K562 (cell line): Measurements from ENCODE around the gene COMMD2. TPM values are rescaled to one million over a fixed set of nuclear protein-coding genes. Genes with fewer than 3 reads are reported as not detected.

Experiments used
- ATAC-seq: fragments of 200-7000 bp; cut with Tn5 transposase; 3 replicates; pipeline ENCODE4 v1.9.1; 2020; ENCODE audit warnings: moderate library complexity
- BruUV-seq: library from RNA; stranded (reverse); fragments of 400-500 nt; replicated peaks from 2 replicates; lab custom pipeline; 2021; lab: Mats Ljungman, UMichigan
- CTCF ChIA-PET: fragments of 300-600 bp; formaldehyde crosslinking; extraction: SDS; loops from one replicate; lab custom pipeline; 2021; ENCODE audit warnings: low intra/inter-chr PET ratio; lab: Yijun Ruan, JAX
- POLR2A ChIA-PET: fragments of 300-600, 350-650 bp; sonication (Branson Sonifier 250); formaldehyde crosslinking; extraction: SDS; loops from one replicate; lab custom pipeline; 2021; ENCODE audit warnings: antibody characterized with exemption, inconsistent platforms; lab: Yijun Ruan, JAX
- DNase-seq, 4 experiments: peaks; one replicate each; pipeline versions ENCODE4 v3.0.0 to v3.0.0-alpha.2; 2011 to 2018; ENCODE audit warnings: low spot score in 3 of 4, mixed read lengths in 3 of 4; ENCODE audit errors: extremely low read depth in 1 of 4
- FAIRE-seq: peaks from 2 replicates; lab custom pipeline; 2011; peaks lifted over from hg19 to GRCh38; lab: Jason Lieb, UNC
- H2AFZ ChIP-seq: 2 replicates; pipeline ENCODE4 v1.6.0; 2011; ENCODE audit warnings: low read depth, low read length, control low read depth, inconsistent platforms
- H3K27ac ChIP-seq: fragments of 200-600 bp; 3 replicates; pipeline ENCODE4 v1.8.0; 2011; ENCODE audit warnings: low read depth, mild to moderate bottlenecking, control low read depth, inconsistent platforms, low read length, moderate library complexity, mixed read lengths; ENCODE audit errors: extremely low read depth
- H3K27me3 ChIP-seq, 2 experiments: fragments of 300-600 bp in 1 of 2; 2 replicates in 1 of 2; 3 replicates in 1 of 2; pipeline versions ENCODE4 v1.6.0 to v1.8.0; 2011; ENCODE audit warnings: inconsistent platforms in 2 of 2, low read length in 2 of 2, mild to moderate bottlenecking in 1 of 2, mixed read lengths in 1 of 2, moderate library complexity in 1 of 2; ENCODE audit not compliant: control insufficient read depth in 2 of 2, insufficient read depth in 2 of 2
- H3K36me3 ChIP-seq: fragments of 300-600 bp; 3 replicates; pipeline ENCODE4 v1.8.0; 2011; ENCODE audit warnings: mild to moderate bottlenecking, low read length, inconsistent platforms; ENCODE audit not compliant: control insufficient read depth, insufficient read depth
- H3K4me1 ChIP-seq, 2 experiments: fragments of 200-600 bp in 1 of 2; replicated peaks in 1 of 2; 2 replicates in 1 of 2; 3 replicates in 1 of 2; pipeline versions ENCODE4 v1.5.1 to v1.8.0; 2011; ENCODE audit warnings: inconsistent platforms in 2 of 2, low read length in 2 of 2, mild to moderate bottlenecking in 1 of 2, mixed read lengths in 1 of 2, moderate library complexity in 1 of 2; ENCODE audit not compliant: control insufficient read depth in 2 of 2, insufficient read depth in 2 of 2
- H3K4me2 ChIP-seq: 2 replicates; pipeline ENCODE4 v1.6.1; 2011; ENCODE audit warnings: low read length, control low read depth, inconsistent platforms, mixed read lengths; ENCODE audit not compliant: insufficient read depth
- H3K4me3 ChIP-seq: fragments of 200-600 bp; sonication (generic), shearing (Covaris generic); 2 replicates; pipeline ENCODE4 v1.5.1; 2016; ENCODE audit warnings: control low read depth, inconsistent platforms
- H3K79me2 ChIP-seq: fragments of 200-600 bp; 3 replicates; pipeline ENCODE4 v1.8.0; 2011; ENCODE audit warnings: low read length, inconsistent platforms; ENCODE audit not compliant: control insufficient read depth, insufficient read depth
- H3K9ac ChIP-seq, 2 experiments: 2 replicates each; pipeline versions ENCODE4 v1.6.0 to v1.6.1; 2011; ENCODE audit warnings: low read depth in 2 of 2, low read length in 2 of 2, control low read depth in 1 of 2, inconsistent platforms in 1 of 2, mild to moderate bottlenecking in 1 of 2, mixed read lengths in 1 of 2; ENCODE audit not compliant: insufficient read depth in 1 of 2
- H3K9me1 ChIP-seq: one replicate; pipeline ENCODE4 v1.6.0; 2011; ENCODE audit warnings: inconsistent platforms, mild to moderate bottlenecking, low read length, moderate library complexity; ENCODE audit not compliant: control insufficient read depth, insufficient read depth
- H3K9me3 ChIP-seq: replicated peaks from 2 replicates; pipeline ENCODE4 v1.5.1; 2011; ENCODE audit warnings: low read depth, low read length, inconsistent platforms; ENCODE audit not compliant: control insufficient read depth, insufficient read depth
- H4K20me1 ChIP-seq: replicated peaks from 2 replicates; pipeline ENCODE4 v1.6.1; 2011; ENCODE audit warnings: low read length, inconsistent platforms, mixed read lengths; ENCODE audit not compliant: control insufficient read depth, insufficient read depth
- CHD1 ChIP-seq: fragments of 200-600 bp; sonication (generic); IDR thresholded peaks from one replicate; pipeline ENCODE4 v1.6.1; 2012; ENCODE audit warnings: mild to moderate bottlenecking, moderate library complexity, low read length, inconsistent platforms
- GTF2E2 ChIP-seq: fragments of 200-800 bp; sonication (Bioruptor generic); IDR thresholded peaks from 2 replicates; pipeline ENCODE4 v1.6.1; 2016; ENCODE audit warnings: missing genetic modification characterization, missing compliant biosample characterization
- MCM3 ChIP-seq: fragments of 450-650 bp; IDR thresholded peaks from 2 replicates; pipeline ENCODE4 v1.6.1; 2016
- MNT ChIP-seq, 2 experiments: fragments of 450-650 bp; conservative IDR thresholded peaks; 2 replicates each; pipeline ENCODE4 v1.6.1; 2017; ENCODE audit warnings: mild to moderate bottlenecking in 2 of 2, moderate library complexity in 2 of 2
- ZFX ChIP-seq: sonication (generic); formaldehyde crosslinking; IDR thresholded peaks from 2 replicates; pipeline ENCODE4 v1.8.0; 2022; ENCODE audit warnings: mild to moderate bottlenecking, missing genetic modification reagents, moderate library complexity
- ZNF121 ChIP-seq: sonication (generic); formaldehyde crosslinking; conservative IDR thresholded peaks from 2 replicates; pipeline ENCODE4 v1.8.0; 2022; ENCODE audit warnings: missing genetic modification reagents
- ZNF584 ChIP-seq: fragments of 200-800 bp; sonication (Bioruptor generic); IDR thresholded peaks from 2 replicates; pipeline ENCODE4 v1.6.1; 2016; ENCODE audit warnings: low read depth, mild to moderate bottlenecking, missing genetic modification characterization, missing compliant biosample characterization
- ZSCAN32 ChIP-seq: fragments of 450-650 bp; formaldehyde crosslinking; IDR thresholded peaks from 2 replicates; pipeline ENCODE4 v1.4.0; 2020; ENCODE audit warnings: mild to moderate bottlenecking, moderate library complexity
- WGBS: fragments of 100-300 bp; shearing (Covaris generic); methylation state at CpG from one replicate; pipeline ENCODE4 v1.1.6; 2016; ENCODE audit warnings: low coverage, mixed read lengths; ENCODE audit not compliant: insufficient coverage; ENCODE audit errors: missing lambda C conversion rate; 5-methylcytosine and 5-hydroxymethylcytosine counted together
- in situ Hi-C: fragments of 300-500 bp; cut with MboI; formaldehyde crosslinking; loops from 4 replicates; pipeline ENCODE4 v1.15.0; 2018; ENCODE audit warnings: inconsistent platforms, mixed read lengths
- intact Hi-C: fragments of 100-400 bp; cut with micrococcal nuclease; formaldehyde crosslinking; loops from 2 replicates; pipeline ENCODE4 v1.14.2; 2022
- polyA plus RNA-seq, 8 experiments: library from polyadenylated mRNA; depleted of rRNA in 4 of 8; stranded (reverse) in 5 of 8; unstranded in 3 of 8; fragments of >200 nt; fragmentation: Nextera tagmentation in 2 of 8; fragmentation: Illumina TruSeq in 1 of 8; extraction: Ambion mirVana in 2 of 8; extraction: Trizol in 1 of 8; gene quantifications; 2 replicates each; pipeline versions ENCODE4 v1.2.1 to v1.2.3, GENCODE V29; 2011 to 2014; ENCODE audit warnings: inconsistent platforms in 1 of 8, missing spikeins in 1 of 8
- total RNA-seq, 7 experiments: library from RNA; depleted of rRNA in 6 of 7; stranded (reverse); fragments of >200 nt in 6 of 7; fragmentation: Illumina TruSeq in 2 of 7; extraction: Trizol in 2 of 7; gene quantifications; 2 replicates each; pipeline versions ENCODE4 v1.2.1 to v1.2.3, GENCODE V29; 2011 to 2021; ENCODE audit warnings: low replicate concordance in 1 of 7

The COMMD2 gene
- total and polyA plus RNA-seq, 9 of the 15 experiments (the other 6 are each of a cell fraction or from before 2014, with no cell fraction given) = 25.8 to 102 (median 41.8) TPM

GRCh38 chr3:149713730-149714654 is 38.3 kb downstream of the COMMD2 start:
- intact Hi-C loops = no loop called here
- FAIRE-seq = no peak

More at GRCh38 chr3:149713730-149714654, 38.3 kb downstream of the COMMD2 start:
- 19% methylated on average over 30 of the region's 38 CpGs for WGBS
- no peaks in the 10 kb centered on the region for H3K79me2 ChIP-seq
- no peak overlapping the region; a peak in 1 of 4 replicates for H3K9ac ChIP-seq
- H3K4me1 ChIP-seq = peaks cover 0 to 11% of the 10 kb centered on the region in 2 experiments; a peak in 1 of 5 replicates
- DNase-seq = no peak
- no peak overlapping the region for H2AFZ ChIP-seq
- no peaks in the 10 kb centered on the region for H4K20me1 ChIP-seq
- ChIA-PET POLR2A (no interaction called here), CTCF (no interaction called here)
- no peak overlapping the region for H3K4me3 ChIP-seq
- in situ Hi-C loops = no loop called here
- ATAC-seq = no peak
- H3K4me2 ChIP-seq = no peak overlapping the region
- peaks cover 0 to 23% of the 10 kb centered on the region in 2 experiments; a peak in 2 of 5 replicates for H3K27me3 ChIP-seq
- no TSS peak for BruUV-seq
- TF ChIP-seq GTF2E2 (tag) (no peak), CHD1 (no peak), MCM3 (no peak), ZSCAN32 (CRISPR knock-in tag) (no peak), MNT (conservative IDR thresholded peaks at IDR 0.05) (no peak), ZNF121 (no peak), ZFX (CRISPR knock-in tag) (no peak), ZNF584 (CRISPR knock-in tag) (no peak)
- no peaks in the 10 kb centered on the region for H3K9me3 ChIP-seq
- no peak overlapping the region for H3K27ac ChIP-seq
- H3K36me3 ChIP-seq = no peaks in the 10 kb centered on the region
- no peaks in the 10 kb centered on the region for H3K9me1 ChIP-seq
